HFFc6 (cell line): ENCODE measurements around the gene DNAJB6. TPM values are rescaled to one million over a fixed set of nuclear protein-coding genes. Genes with fewer than 3 reads are reported as not detected.

Experiments
- DNase-seq: peaks from one replicate; pipeline ENCODE4 v3.0.0-alpha.2; 2018
- H3K27ac Mint-ChIP-seq: 2 replicates; pipeline ENCODE4 v1.8.0; 2020; ENCODE audit warnings: mild to moderate bottlenecking, mixed read lengths
- H3K27me3 Mint-ChIP-seq: 2 replicates; pipeline ENCODE4 v1.8.0; 2021; ENCODE audit warnings: mild to moderate bottlenecking, moderate library complexity, mixed read lengths; ENCODE audit not compliant: insufficient read depth
- H3K36me3 Mint-ChIP-seq: 2 replicates; pipeline ENCODE4 v1.8.0; 2021; ENCODE audit warnings: low read depth, mixed read lengths
- H3K4me1 Mint-ChIP-seq: 2 replicates; pipeline ENCODE4 v1.8.0; 2020; ENCODE audit warnings: low read depth, mixed read lengths
- H3K4me3 Mint-ChIP-seq: 2 replicates; pipeline ENCODE4 v1.8.0; 2020; ENCODE audit warnings: mild to moderate bottlenecking, moderate library complexity, mixed read lengths
- H3K9me3 Mint-ChIP-seq: 2 replicates; pipeline ENCODE4 v1.8.0; 2020; ENCODE audit warnings: mild to moderate bottlenecking, mixed read lengths
- total RNA-seq, 6 experiments: library from RNA; stranded (reverse); fragmentation: NEBNext Ultra II Directional; extraction: Animal tissue kit (Norgen Biotek cat#: 25700); gene quantifications; 2 replicates in 1 of 6; 3 replicates in 5 of 6; pipeline ENCODE4 v1.2.3, GENCODE V29; 2021
- TF ChIP-seq, protein P1 (sequence below): fragments of 200-600 bp; sonication (generic); IDR thresholded peaks from 2 replicates; pipeline ENCODE4 v1.5.0; 2021; ENCODE audit warnings: antibody characterized with exemption, mild to moderate bottlenecking

The DNAJB6 gene
- total RNA-seq, 6 experiments from 2014 or later = 135 to 204 (median 163) TPM

DNA sequence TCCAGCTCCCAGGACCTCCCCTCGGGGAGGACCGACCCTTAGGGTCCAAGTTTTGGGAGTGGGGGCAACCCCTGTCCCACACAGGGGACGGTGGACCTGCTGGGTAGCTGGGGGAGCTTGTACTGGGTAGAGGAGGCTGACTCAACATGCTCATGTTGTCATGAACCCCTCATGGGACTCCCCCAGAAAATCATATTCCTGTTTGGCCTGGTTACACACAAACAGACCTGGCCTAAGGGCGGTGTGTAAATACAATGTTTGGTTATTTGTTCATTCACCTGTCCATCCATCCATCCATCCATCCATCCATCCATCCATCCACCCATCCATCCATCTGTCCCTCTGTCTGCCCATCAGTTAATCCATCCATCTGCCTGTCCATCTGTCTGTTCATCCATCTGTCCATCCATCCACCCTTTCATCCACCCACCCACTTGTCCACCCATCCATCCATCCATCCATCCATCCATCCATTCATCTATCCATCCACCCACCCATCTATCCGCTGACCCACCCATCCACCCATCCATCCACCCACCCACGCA is 92.9 kb downstream of the DNAJB6 start:
- TF ChIP-seq, protein P1, sequence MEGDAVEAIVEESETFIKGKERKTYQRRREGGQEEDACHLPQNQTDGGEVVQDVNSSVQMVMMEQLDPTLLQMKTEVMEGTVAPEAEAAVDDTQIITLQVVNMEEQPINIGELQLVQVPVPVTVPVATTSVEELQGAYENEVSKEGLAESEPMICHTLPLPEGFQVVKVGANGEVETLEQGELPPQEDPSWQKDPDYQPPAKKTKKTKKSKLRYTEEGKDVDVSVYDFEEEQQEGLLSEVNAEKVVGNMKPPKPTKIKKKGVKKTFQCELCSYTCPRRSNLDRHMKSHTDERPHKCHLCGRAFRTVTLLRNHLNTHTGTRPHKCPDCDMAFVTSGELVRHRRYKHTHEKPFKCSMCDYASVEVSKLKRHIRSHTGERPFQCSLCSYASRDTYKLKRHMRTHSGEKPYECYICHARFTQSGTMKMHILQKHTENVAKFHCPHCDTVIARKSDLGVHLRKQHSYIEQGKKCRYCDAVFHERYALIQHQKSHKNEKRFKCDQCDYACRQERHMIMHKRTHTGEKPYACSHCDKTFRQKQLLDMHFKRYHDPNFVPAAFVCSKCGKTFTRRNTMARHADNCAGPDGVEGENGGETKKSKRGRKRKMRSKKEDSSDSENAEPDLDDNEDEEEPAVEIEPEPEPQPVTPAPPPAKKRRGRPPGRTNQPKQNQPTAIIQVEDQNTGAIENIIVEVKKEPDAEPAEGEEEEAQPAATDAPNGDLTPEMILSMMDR = no peak
- no peaks in the 10 kb centered on the region for H3K9me3 Mint-ChIP-seq
- H3K4me1 Mint-ChIP-seq = peaks cover 15% of the 10 kb centered on the region
- DNase-seq = no peak
- no peak overlapping the region for H3K4me3 Mint-ChIP-seq
- H3K27me3 Mint-ChIP-seq = peaks cover 3% of the 10 kb centered on the region
- H3K27ac Mint-ChIP-seq = no peak overlapping the region
- no peaks in the 10 kb centered on the region for H3K36me3 Mint-ChIP-seq

DNA sequence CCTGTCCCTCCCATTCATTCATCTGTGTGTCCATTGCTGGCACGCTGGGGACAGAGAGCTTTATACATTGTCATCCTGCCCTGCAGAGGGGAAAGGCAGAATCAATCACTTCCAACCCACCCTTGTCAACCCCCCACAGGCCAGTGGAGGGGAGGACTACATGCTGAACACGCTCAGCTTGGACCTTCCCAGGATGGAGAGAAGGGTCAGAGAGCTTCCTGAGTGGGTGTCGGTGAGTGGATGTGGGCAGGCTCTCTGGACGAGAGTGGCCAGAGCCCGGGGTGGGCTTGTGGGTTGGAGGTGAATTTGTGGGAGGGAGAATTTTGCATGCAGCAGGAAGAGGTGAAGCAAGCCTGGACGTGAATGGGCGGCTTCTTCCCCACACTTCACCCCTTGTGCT is 93.9 kb downstream of the DNAJB6 start:
- no peak for DNase-seq
- H3K27ac Mint-ChIP-seq = no peak overlapping the region

DNA sequence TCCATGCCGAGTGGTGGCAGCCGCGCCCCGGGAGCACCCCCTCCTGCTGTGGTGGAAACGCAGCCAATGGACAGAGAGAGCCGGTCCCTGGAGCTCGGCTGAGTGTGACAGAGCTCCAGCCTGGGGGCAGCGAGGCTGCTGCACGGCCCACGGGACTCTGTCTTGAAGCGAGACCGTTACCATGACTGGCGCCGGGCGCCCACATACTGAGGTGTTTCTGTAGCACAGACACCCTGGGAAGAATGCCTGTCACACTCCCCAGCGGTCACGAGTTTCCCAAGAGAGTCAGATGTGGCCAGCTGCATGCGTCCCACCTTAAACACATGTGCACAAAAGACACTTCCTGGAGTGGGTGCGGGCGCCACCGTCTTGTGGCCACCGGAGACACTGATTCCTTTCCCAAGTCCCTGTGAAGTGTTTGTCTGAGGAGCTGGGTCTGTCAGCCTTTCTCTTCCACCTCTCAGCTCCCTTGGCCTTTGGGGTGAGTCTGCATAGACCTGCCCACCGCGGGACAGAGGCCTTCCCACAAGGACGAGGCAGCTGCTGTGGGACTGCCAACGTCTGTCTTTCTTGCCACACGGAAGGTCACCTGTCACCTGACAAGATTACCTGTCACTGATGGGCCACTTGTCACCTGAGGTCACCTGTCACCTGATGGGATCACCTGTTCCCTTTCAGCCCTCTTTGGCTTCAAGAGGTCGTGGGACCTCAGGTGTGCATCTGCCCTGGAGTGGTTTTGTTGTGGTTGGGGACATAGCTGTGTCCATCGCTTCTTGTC is 94.6 kb downstream of the DNAJB6 start:
- Mint-ChIP-seq H3K4me1 (peaks cover 15% of the 10 kb centered on the region), H3K4me3 (no peak overlapping the region), H3K27me3 (peaks cover 3% of the 10 kb centered on the region), H3K36me3 (no peaks in the 10 kb centered on the region), H3K9me3 (no peaks in the 10 kb centered on the region), H3K27ac (no peak overlapping the region)
- TF ChIP-seq, protein P1 = no peak
- no peak for DNase-seq

More for the DNA sequence above, 93.9 kb downstream of the DNAJB6 start:
- Mint-ChIP-seq H3K4me3 (no peak overlapping the region), H3K36me3 (no peaks in the 10 kb centered on the region), H3K4me1 (peaks cover 15% of the 10 kb centered on the region), H3K27me3 (peaks cover 3% of the 10 kb centered on the region), H3K9me3 (no peaks in the 10 kb centered on the region)
- TF ChIP-seq, protein P1 = no peak

DNA sequence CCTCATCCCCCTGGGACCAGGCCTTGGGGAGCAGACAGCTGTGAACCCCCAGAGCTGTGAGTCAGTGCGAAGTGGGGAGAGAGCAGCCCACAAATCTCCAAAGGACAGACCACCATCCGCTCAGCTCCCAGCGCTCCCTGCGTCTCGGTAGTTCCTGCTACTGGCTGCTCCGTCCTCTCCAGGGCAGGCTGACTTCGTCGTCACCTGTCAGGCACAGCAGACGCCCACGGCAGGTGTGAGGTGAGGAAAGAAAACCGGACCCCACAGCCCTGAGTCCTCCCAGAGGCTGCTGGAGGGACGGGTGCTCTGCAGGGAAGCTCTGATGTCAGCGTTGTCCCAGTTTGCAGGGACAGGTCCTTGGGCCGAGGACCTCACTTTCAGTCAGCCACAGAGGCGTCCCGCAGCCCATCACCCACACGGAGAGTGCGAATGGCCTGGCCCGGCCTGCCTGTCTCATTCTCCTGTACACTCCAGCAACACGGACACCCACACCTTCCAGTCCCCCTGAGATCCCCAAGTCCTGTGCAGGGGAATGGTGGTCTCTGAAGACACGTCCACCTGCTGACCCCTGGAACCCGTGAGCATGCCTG is 95.2 kb downstream of the DNAJB6 start:
- TF ChIP-seq, protein P1 = no peak
- Mint-ChIP-seq H3K27ac (peak overlapping the region; percentile 74; the same call in 1 of the 2 replicates), H3K9me3 (no peaks in the 10 kb centered on the region), H3K36me3 (no peaks in the 10 kb centered on the region), H3K4me1 (peaks cover 20% of the 10 kb centered on the region), H3K27me3 (peaks cover 3% of the 10 kb centered on the region), H3K4me3 (peak overlapping the region; percentile 70)
- DNase-seq = no peak

DNA sequence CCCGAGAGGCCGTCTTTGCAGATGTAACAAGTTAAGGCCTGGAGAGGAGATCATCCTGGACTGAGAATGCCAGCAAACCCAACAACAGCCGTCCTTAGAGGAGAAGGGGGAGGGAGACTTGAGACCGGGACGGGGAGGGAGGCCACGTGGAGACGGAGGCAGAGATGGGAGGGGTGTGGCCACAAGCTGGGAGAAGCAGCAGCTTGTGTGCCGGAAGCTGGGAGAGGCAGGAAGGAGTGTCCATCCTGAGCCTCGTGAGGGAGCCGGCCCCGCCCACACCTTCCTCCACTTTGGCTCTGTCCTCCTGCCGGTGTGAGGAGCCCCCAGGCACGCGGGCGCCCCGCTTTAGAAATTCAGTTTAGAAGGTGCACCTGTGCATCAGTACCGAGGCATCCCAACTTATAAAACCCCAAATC is 95.7 kb downstream of the DNAJB6 start:
- Mint-ChIP-seq H3K27ac (peak overlapping the region; percentile 74), H3K27me3 (peaks cover 3% of the 10 kb centered on the region), H3K4me1 (peaks cover 25% of the 10 kb centered on the region), H3K36me3 (no peaks in the 10 kb centered on the region), H3K9me3 (no peaks in the 10 kb centered on the region), H3K4me3 (peak overlapping the region; percentile 70)
- peak; percentile 73 for DNase-seq
- TF ChIP-seq, protein P1 = no peak
